ENCODE results near the gene RPS19.
A peak's percentile ranks its signal among the peaks of the same experiment; 100 is the strongest.

DNA sequence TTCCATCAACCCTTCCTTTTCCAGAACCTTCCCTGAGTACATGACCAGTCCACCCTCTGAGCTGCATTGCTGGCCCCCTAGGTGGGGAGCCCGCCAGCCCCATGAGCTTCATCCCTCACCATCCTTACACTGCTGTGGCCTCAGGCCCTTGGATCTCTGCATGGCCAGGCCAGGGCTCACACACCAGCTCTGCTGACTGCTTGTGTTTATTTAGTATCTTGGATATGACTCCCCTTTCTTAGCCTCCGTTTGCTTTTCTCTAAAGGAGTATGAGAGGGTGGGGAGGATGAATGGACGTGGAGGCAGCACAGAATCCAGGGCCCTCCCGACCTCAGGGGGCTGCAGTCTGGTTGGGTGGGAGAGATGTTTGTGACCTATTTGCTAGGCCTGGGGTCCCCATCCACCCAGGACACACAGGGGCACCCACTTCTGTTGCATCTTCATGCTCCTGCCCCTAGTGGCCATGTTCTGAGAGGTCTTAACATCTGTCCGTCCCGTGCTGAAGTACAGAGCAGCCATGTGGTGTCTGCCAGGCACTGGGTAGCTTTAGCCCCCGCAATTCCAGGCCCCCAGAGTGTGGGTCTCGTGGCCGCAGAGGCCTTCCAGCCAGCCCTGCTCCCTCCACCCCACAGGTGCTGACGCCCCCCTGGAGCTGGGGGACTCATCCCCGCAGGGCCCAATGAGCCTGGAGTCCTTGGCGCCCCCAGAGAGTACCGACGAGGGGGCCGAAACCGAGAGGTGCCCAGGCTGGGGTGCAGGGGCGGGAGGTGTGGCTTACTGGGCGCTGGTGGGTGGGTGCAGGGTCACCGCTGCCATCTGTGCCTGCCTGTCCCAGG lies 35.9 kb downstream of the RPS19 start:
- TF ChIP-seq, protein P1, sequence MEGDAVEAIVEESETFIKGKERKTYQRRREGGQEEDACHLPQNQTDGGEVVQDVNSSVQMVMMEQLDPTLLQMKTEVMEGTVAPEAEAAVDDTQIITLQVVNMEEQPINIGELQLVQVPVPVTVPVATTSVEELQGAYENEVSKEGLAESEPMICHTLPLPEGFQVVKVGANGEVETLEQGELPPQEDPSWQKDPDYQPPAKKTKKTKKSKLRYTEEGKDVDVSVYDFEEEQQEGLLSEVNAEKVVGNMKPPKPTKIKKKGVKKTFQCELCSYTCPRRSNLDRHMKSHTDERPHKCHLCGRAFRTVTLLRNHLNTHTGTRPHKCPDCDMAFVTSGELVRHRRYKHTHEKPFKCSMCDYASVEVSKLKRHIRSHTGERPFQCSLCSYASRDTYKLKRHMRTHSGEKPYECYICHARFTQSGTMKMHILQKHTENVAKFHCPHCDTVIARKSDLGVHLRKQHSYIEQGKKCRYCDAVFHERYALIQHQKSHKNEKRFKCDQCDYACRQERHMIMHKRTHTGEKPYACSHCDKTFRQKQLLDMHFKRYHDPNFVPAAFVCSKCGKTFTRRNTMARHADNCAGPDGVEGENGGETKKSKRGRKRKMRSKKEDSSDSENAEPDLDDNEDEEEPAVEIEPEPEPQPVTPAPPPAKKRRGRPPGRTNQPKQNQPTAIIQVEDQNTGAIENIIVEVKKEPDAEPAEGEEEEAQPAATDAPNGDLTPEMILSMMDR (conservative IDR thresholded peaks at IDR 0.05 in 1 of 2, IDR thresholded peaks at IDR 0.05 in 1 of 2; ENCODE audit: extremely low read depth in 1 of 2, insufficient read depth in 1 of 2, low read depth in 1 of 2, low read length in 2 of 2): peak in 1 of 2 donors; percentile 16
- TF ChIP-seq EZH2 (IDR thresholded peaks at IDR 0.05; ENCODE audit: borderline replicate concordance, low read length): no peak
